GM23248 (cell line): ENCODE measurements around the gene TMEM247.

Experiments used
- EZH2 ChIP-seq: fragments of 200-600 bp; sonication (generic); IDR thresholded peaks from 2 replicates; pipeline ENCODE4 v1.6.1; 2018; ENCODE audit warnings: antibody characterized with exemption, mild to moderate bottlenecking; ENCODE audit not compliant: insufficient read depth, poor library complexity, severe bottlenecking
- EZH2phosphoT487 ChIP-seq: fragments of 200-600 bp; sonication (generic); IDR thresholded peaks from 2 replicates; pipeline ENCODE4 v1.6.1; 2018; ENCODE audit warnings: antibody characterized with exemption, moderate library complexity, mild to moderate bottlenecking, low read depth; ENCODE audit not compliant: insufficient read depth

DNA sequence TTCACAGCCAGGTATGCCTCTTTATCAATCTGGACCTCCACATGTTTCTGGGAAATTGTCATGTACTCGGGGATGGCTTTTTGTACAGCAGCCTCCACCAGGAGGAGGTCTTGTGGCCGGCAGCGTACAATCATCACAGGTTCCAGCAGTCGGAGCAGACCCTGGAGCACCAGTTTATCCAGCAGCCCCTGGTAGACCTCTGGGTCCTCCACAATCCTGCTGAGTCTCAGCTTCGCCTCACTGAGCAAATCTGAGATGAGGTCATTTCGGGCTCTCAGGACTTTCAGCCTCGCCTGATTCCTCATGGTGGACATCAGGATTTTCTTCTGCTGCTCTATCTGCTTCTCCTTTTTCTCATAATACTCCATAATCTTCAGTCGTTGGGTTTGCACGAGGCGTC lies 32.8 kb downstream of the TMEM247 start:
- TF ChIP-seq EZH2 (no peak), EZH2phosphoT487 (no peak)
